GM20000 (cell line): ENCODE measurements around the gene CDC42BPA.

Experiments used
- DNase-seq: peaks from one replicate; pipeline ENCODE4 v3.0.0; 2012; ENCODE audit warnings: low spot score
- CTCF ChIP-seq: IDR thresholded peaks from 2 replicates; pipeline ENCODE4 v1.5.1; 2012; ENCODE audit warnings: mild to moderate bottlenecking, control low read depth; ENCODE audit errors: extremely low read depth, missing control alignments

Gene CDC42BPA

GRCh38 chr1:226946841-226947240 lies 371.5 kb downstream of the CDC42BPA start:
- TF ChIP-seq CTCF = no peak
- DNase-seq = no peak

- DNase-seq = no peak
- TF ChIP-seq CTCF = no peak
Observed at GRCh38 chr1:226946285-226946684, 372.0 kb downstream of the CDC42BPA start.

GRCh38 chr1:226945858-226946245 lies 372.4 kb downstream of the CDC42BPA start:
- no peak for DNase-seq
- TF ChIP-seq CTCF = no peak

- no peak for TF ChIP-seq CTCF
- DNase-seq = no peak
Observed at GRCh38 chr1:226945106-226945857, 373.0 kb downstream of the CDC42BPA start.

GRCh38 chr1:226943927-226944326 lies 374.4 kb downstream of the CDC42BPA start:
- no peak for DNase-seq
- no peak for TF ChIP-seq CTCF

GRCh38 chr1:226943156-226943555 lies 375.1 kb downstream of the CDC42BPA start:
- TF ChIP-seq CTCF = no peak
- DNase-seq = no peak

GRCh38 chr1:226942392-226942791 lies 375.9 kb downstream of the CDC42BPA start:
- TF ChIP-seq CTCF = no peak
- DNase-seq = no peak
